GM23338 (cell line): ENCODE measurements around the gene MEGF8. TPM values are rescaled to one million over a fixed set of nuclear protein-coding genes. Genes with fewer than 3 reads are reported as not detected.

Experiments used
- ATAC-seq: fragments of 200-7000 bp; cut with Tn5 transposase; 3 replicates; pipeline ENCODE4 v1.9.1; 2020
- DNase-seq: peaks from one replicate; pipeline ENCODE4 v3.0.0-alpha.2; 2015; ENCODE audit warnings: low spot score
- H2AFZ ChIP-seq: fragments of 200-600 bp; sonication (generic); 2 replicates; pipeline ENCODE4 v1.8.0; 2016; ENCODE audit warnings: antibody characterized with exemption, mild to moderate bottlenecking, moderate library complexity
- H3F3A ChIP-seq: fragments of 200-600 bp; sonication (generic); replicated peaks from 2 replicates; pipeline ENCODE4 v1.8.0; 2017; ENCODE audit warnings: antibody characterized with exemption, mixed run types, low read depth
- H3K27ac ChIP-seq: fragments of 200-600 bp; sonication (generic); 2 replicates; pipeline ENCODE4 v1.6.1; 2016; ENCODE audit warnings: low read depth
- H3K27me3 ChIP-seq: fragments of 200-600 bp; sonication (generic); 2 replicates; pipeline ENCODE4 v1.8.0; 2016; ENCODE audit warnings: mild to moderate bottlenecking, mixed run types, moderate library complexity; ENCODE audit not compliant: insufficient read depth
- H3K36me3 ChIP-seq: fragments of 200-600 bp; sonication (generic); 2 replicates; pipeline ENCODE4 v1.8.0; 2016; ENCODE audit warnings: mild to moderate bottlenecking; ENCODE audit not compliant: insufficient read depth
- H3K4me1 ChIP-seq: fragments of 200-600 bp; sonication (generic); 2 replicates; pipeline ENCODE4 v1.8.0; 2016; ENCODE audit warnings: mild to moderate bottlenecking, moderate library complexity; ENCODE audit not compliant: insufficient read depth
- H3K4me2 ChIP-seq: fragments of 200-600 bp; sonication (generic); 2 replicates; pipeline ENCODE4 v1.7.1; 2017; ENCODE audit warnings: mixed run types
- H3K4me3 ChIP-seq: fragments of 200-600 bp; sonication (generic); 2 replicates; pipeline ENCODE4 v1.6.1; 2016; ENCODE audit warnings: mixed run types
- H3K79me2 ChIP-seq: fragments of 200-600 bp; sonication (generic); replicated peaks from 2 replicates; pipeline ENCODE4 v1.8.0; 2017; ENCODE audit warnings: mild to moderate bottlenecking; ENCODE audit not compliant: insufficient read depth
- H3K9me2 ChIP-seq: fragments of 200-600 bp; sonication (generic); 2 replicates; pipeline ENCODE4 v1.8.0; 2017; ENCODE audit not compliant: insufficient read depth
- H4K20me1 ChIP-seq: fragments of 200-600 bp; sonication (generic); replicated peaks from 2 replicates; pipeline ENCODE4 v1.8.0; 2017; ENCODE audit warnings: mild to moderate bottlenecking; ENCODE audit not compliant: insufficient read depth
- H3K27ac Mint-ChIP-seq: 2 replicates; pipeline ENCODE4 v1.8.0; 2020; ENCODE audit warnings: inconsistent platforms, mild to moderate bottlenecking, moderate library complexity, mixed read lengths
- H3K27me3 Mint-ChIP-seq: 3 replicates; pipeline ENCODE4 v1.8.0; 2022; ENCODE audit warnings: low read depth, mild to moderate bottlenecking, moderate library complexity, mixed read lengths, inconsistent platforms; ENCODE audit not compliant: insufficient read depth, poor library complexity
- H3K36me3 Mint-ChIP-seq: 3 replicates; pipeline ENCODE4 v1.8.0; 2021; ENCODE audit warnings: low read depth, mild to moderate bottlenecking, inconsistent platforms, moderate library complexity, mixed read lengths
- H3K4me1 Mint-ChIP-seq: 3 replicates; pipeline ENCODE4 v1.8.0; 2020; ENCODE audit warnings: mild to moderate bottlenecking, inconsistent platforms, mixed read lengths
- H3K4me3 Mint-ChIP-seq: 3 replicates; pipeline ENCODE4 v1.8.0; 2021; ENCODE audit warnings: moderate library complexity, mild to moderate bottlenecking, inconsistent platforms, mixed read lengths
- H3K9me3 Mint-ChIP-seq: 3 replicates; pipeline ENCODE4 v1.8.0; 2020; ENCODE audit warnings: moderate library complexity, mild to moderate bottlenecking, inconsistent platforms, mixed read lengths
- CREB1 ChIP-seq: fragments of 250-450 bp; sonication (Bioruptor Pico); IDR thresholded peaks from 2 replicates; pipeline ENCODE4 v1.5.0; 2020; ENCODE audit warnings: low read depth, mild to moderate bottlenecking, moderate library complexity
- CTCF ChIP-seq, 2 experiments: fragments of 200-600 bp in 1 of 2; sonication (generic) in 1 of 2; conservative IDR thresholded peaks; 2 replicates each; pipeline versions ENCODE4 v1.5.1 to v1.6.1; 2016 to 2017; ENCODE audit warnings: antibody characterized with exemption in 2 of 2, low read depth in 2 of 2, mild to moderate bottlenecking in 2 of 2, moderate library complexity in 1 of 2
- ETS1 ChIP-seq: IDR thresholded peaks from 2 replicates; pipeline ENCODE4 v1.6.1; 2016; ENCODE audit warnings: antibody characterized with exemption
- EZH2 ChIP-seq: fragments of 200-600 bp; sonication (generic); IDR thresholded peaks from one replicate; pipeline ENCODE4 v1.8.0; 2017; ENCODE audit warnings: antibody characterized with exemption, mild to moderate bottlenecking, low read depth; ENCODE audit not compliant: unreplicated experiment
- STAT1 ChIP-seq: IDR thresholded peaks from one replicate; pipeline ENCODE4 v1.6.1; 2016; ENCODE audit warnings: antibody characterized with exemption; ENCODE audit not compliant: unreplicated experiment
- ZNF331 ChIP-seq: fragments of 250-450 bp; sonication (Bioruptor Pico); IDR thresholded peaks from 2 replicates; pipeline ENCODE4 v1.5.0; 2020; ENCODE audit warnings: low read depth, mild to moderate bottlenecking, moderate library complexity
- ZNF462 ChIP-seq: fragments of 250-450 bp; sonication (Bioruptor Pico); IDR thresholded peaks from 2 replicates; pipeline ENCODE4 v1.5.0; 2020; ENCODE audit warnings: mild to moderate bottlenecking, moderate library complexity
- polyA plus RNA-seq: library from polyadenylated mRNA; unstranded; fragments of >200 nt; fragmentation: Nextera tagmentation; extraction: Ambion mirVana; gene quantifications from 2 replicates; pipeline ENCODE4 v1.2.1, GENCODE V29; 2016
- total RNA-seq: library from RNA; depleted of rRNA; stranded (reverse); fragments of >200 nt; shearing (Covaris generic); gene quantifications from 2 replicates; pipeline ENCODE4 v1.2.3, GENCODE V29; 2014

MEGF8 gene
- total and polyA plus RNA-seq, 2 experiments from 2014 or later = 6.2 to 40.5 TPM

- H3K9me2 ChIP-seq = no peaks in the 10 kb centered on the region
- no peaks in the 10 kb centered on the region for H3K9me3 Mint-ChIP-seq
- ATAC-seq (peak; percentile 6), DNase-seq (no peak)
- peaks cover 21% of the 10 kb centered on the region for H3K27me3 Mint-ChIP-seq
- H3K4me3 Mint-ChIP-seq = peak overlapping the region; percentile 87
- H3K4me1 ChIP-seq = 0 out of 2 replicates have a peak, but pooled peaks cover 6% of the 10 kb centered on the region
- H3K27ac ChIP-seq = no peak overlapping the region
- peaks cover 6% of the 10 kb centered on the region for H3F3A ChIP-seq
- 0 out of 2 replicates have a peak overlapping the region, but pooled peaks have one; percentile 8 for H2AFZ ChIP-seq
- peaks cover 25% of the 10 kb centered on the region for H3K79me2 ChIP-seq
- TF ChIP-seq STAT1 = no peak
- no peak for TF ChIP-seq ETS1
- peak in 1 of 2 experiments; percentile 88; a peak in 2 of 4 replicates for TF ChIP-seq CTCF (conservative IDR thresholded peaks at IDR 0.05; ENCODE audit: low read depth in 2 of 2)
- TF ChIP-seq CREB1 (CRISPR knock-in tag) = 0 out of 2 replicates have a peak, but pooled peaks have one; percentile 29
- TF ChIP-seq ZNF462 = no peak
- no peak for TF ChIP-seq ZNF331
- no peak for TF ChIP-seq EZH2
- H3K27ac Mint-ChIP-seq = peak overlapping the region; percentile 91
- H3K4me2 ChIP-seq = peak overlapping the region; percentile 85
- peaks cover 14% of the 10 kb centered on the region for H3K27me3 ChIP-seq
- no peaks in the 10 kb centered on the region for H3K36me3 ChIP-seq
- no peaks in the 10 kb centered on the region for H3K36me3 Mint-ChIP-seq
- H3K4me3 ChIP-seq = peak overlapping the region; percentile 55
- no peaks in the 10 kb centered on the region for H4K20me1 ChIP-seq
- H3K4me1 Mint-ChIP-seq = peaks cover 22% of the 10 kb centered on the region
Observed at GRCh38 chr19:42324655-42325307, 654 bp upstream of the MEGF8 start.
